Activated CD8-positive, alpha-beta memory T cell treated with anti-CD3 and anti-CD28 coated beads, Interleukin-2, amount 10 ng/mL, durations not matched to agents 7 days and 5 days (primary cell): Measurements from ENCODE around the gene ANAPC2. TPM values are rescaled to one million over a fixed set of nuclear protein-coding genes. Genes with fewer than 3 reads are reported as not detected.

Source experiments
- ATAC-seq: fragments of 150-1000 bp; cut with Tn5 transposase; one replicate; pipeline ENCODE4 v1.10.0; 2021; ENCODE audit warnings: moderate library complexity
- CTCF ChIA-PET: fragments of 350-600 bp; sonication (Branson Sonifier 250); formaldehyde crosslinking; loops from one replicate; lab custom pipeline; 2021; ENCODE audit warnings: antibody characterized with exemption; lab: Charles Lee
- DNase-seq: peaks from one replicate; pipeline ENCODE4 v3.0.0-alpha.2; 2020
- H3K27ac Mint-ChIP-seq: one replicate; pipeline ENCODE4 v1.8.0; 2021; ENCODE audit warnings: mild to moderate bottlenecking, mixed read lengths
- H3K27me3 Mint-ChIP-seq: one replicate; pipeline ENCODE4 v1.8.0; 2021; ENCODE audit warnings: mixed read lengths
- H3K36me3 Mint-ChIP-seq: one replicate; pipeline ENCODE4 v1.8.0; 2021; ENCODE audit warnings: mild to moderate bottlenecking, mixed read lengths
- H3K4me1 Mint-ChIP-seq: one replicate; pipeline ENCODE4 v1.8.0; 2021; ENCODE audit warnings: mixed read lengths
- H3K4me3 Mint-ChIP-seq: one replicate; pipeline ENCODE4 v1.8.0; 2021; ENCODE audit warnings: mild to moderate bottlenecking, moderate library complexity, mixed read lengths
- H3K9me3 Mint-ChIP-seq: one replicate; pipeline ENCODE4 v1.8.0; 2022; ENCODE audit warnings: low read depth, mixed read lengths
- total RNA-seq, 2 experiments: library from RNA; stranded (reverse); gene quantifications; one replicate each; pipeline ENCODE4 v1.2.3, GENCODE V29; 2021

Gene ANAPC2
- total RNA-seq, 2 experiments from 2014 or later, result 59.8 to 69.7 TPM

- ATAC-seq, result no peak
- Mint-ChIP-seq H3K27me3 (no peaks in the 10 kb centered on the region), H3K4me3 (no peak overlapping the region), H3K9me3 (no peaks in the 10 kb centered on the region), H3K27ac (no peak overlapping the region), H3K36me3 (peaks cover 2% of the 10 kb centered on the region), H3K4me1 (no peaks in the 10 kb centered on the region)
- DNase-seq, result no peak
- CTCF ChIA-PET, result no interaction called here
These were observed 27.0 kb upstream of the ANAPC2 start for GRCh38 chr9:137215196-137215986.

- CTCF ChIA-PET, result interaction anchor here (1.1 kb wide), 1 partner anchor 8 kb away, joined by 4 read pairs; the partner anchor contains the start of gene RNF208
- DNase-seq, result no peak
- Mint-ChIP-seq H3K9me3 (no peaks in the 10 kb centered on the region), H3K4me3 (no peak overlapping the region), H3K36me3 (peaks cover 4% of the 10 kb centered on the region), H3K4me1 (no peaks in the 10 kb centered on the region), H3K27me3 (no peaks in the 10 kb centered on the region), H3K27ac (no peak overlapping the region)
- ATAC-seq, result no peak
These were observed 26.3 kb upstream of the ANAPC2 start for GRCh38 chr9:137214620-137215019.

GRCh38 chr9:137213160-137214060 is 25.1 kb upstream of the ANAPC2 start:
- Mint-ChIP-seq H3K4me1 (no peaks in the 10 kb centered on the region), H3K4me3 (no peak overlapping the region), H3K27me3 (no peaks in the 10 kb centered on the region), H3K36me3 (peaks cover 8% of the 10 kb centered on the region), H3K27ac (no peak overlapping the region), H3K9me3 (no peaks in the 10 kb centered on the region)
- ATAC-seq, result no peak
- no peak for DNase-seq
- CTCF ChIA-PET, result interaction anchor here (1.1 kb wide), 1 partner anchor 9 kb away, joined by 4 read pairs; the partner anchor contains the start of gene RNF208

- H3K4me1 Mint-ChIP-seq, result peaks cover 2% of the 10 kb centered on the region
- CTCF ChIA-PET, result interaction anchor here (1.2 to 1.3 kb wide), 2 partner anchors 24 to 35 kb away, joined by 3 read pairs; no protein-coding TSS in a partner anchor
- H3K27me3 Mint-ChIP-seq, result no peaks in the 10 kb centered on the region
- no peak overlapping the region for H3K4me3 Mint-ChIP-seq
- ATAC-seq (no peak), DNase-seq (no peak)
- no peak overlapping the region for H3K27ac Mint-ChIP-seq
- H3K36me3 Mint-ChIP-seq, result peaks cover 9% of the 10 kb centered on the region
- H3K9me3 Mint-ChIP-seq, result no peaks in the 10 kb centered on the region
These were observed 24.2 kb upstream of the ANAPC2 start for GRCh38 chr9:137212520-137212919.

- Mint-ChIP-seq H3K27me3 (no peaks in the 10 kb centered on the region), H3K4me1 (peaks cover 12% of the 10 kb centered on the region), H3K36me3 (peaks cover 14% of the 10 kb centered on the region), H3K9me3 (no peaks in the 10 kb centered on the region), H3K4me3 (no peak overlapping the region), H3K27ac (no peak overlapping the region)
- CTCF ChIA-PET, result interaction anchor here (1.2 to 1.3 kb wide), 2 partner anchors 25 to 34 kb away, joined by 3 read pairs; no protein-coding TSS in a partner anchor
- DNase-seq (no peak), ATAC-seq (no peak)
These were observed 23.2 kb upstream of the ANAPC2 start for GRCh38 chr9:137211532-137211931.

- H3K4me3 Mint-ChIP-seq, result peak overlapping the region; percentile 96
- no peaks in the 10 kb centered on the region for H3K27me3 Mint-ChIP-seq
- H3K9me3 Mint-ChIP-seq, result no peaks in the 10 kb centered on the region
- H3K27ac Mint-ChIP-seq, result peak overlapping the region; percentile 94
- ATAC-seq (no peak), DNase-seq (no peak)
- peaks cover 17% of the 10 kb centered on the region for H3K36me3 Mint-ChIP-seq
- CTCF ChIA-PET, result interaction anchor here (1.0 to 8.1 kb wide), 5 partner anchors 16 to 34 kb away, joined by 4 to 55 read pairs (median 7); partner anchors contain the start of genes ANAPC2, RNF224, SSNA1 and TUBB4B
- H3K4me1 Mint-ChIP-seq, result peaks cover 38% of the 10 kb centered on the region
These were observed 18.2 kb upstream of the ANAPC2 start for GRCh38 chr9:137206602-137207001.

GRCh38 chr9:137205126-137206069 is 17.0 kb upstream of the ANAPC2 start, which contains the start of the genes NDOR1 and TMEM203:
NDOR1 (plus strand) TSS chr9:137205700; CDS start chr9:137205778, 78 bp downstream.
TMEM203 (minus strand) TSS chr9:137205648; CDS start chr9:137205414, 234 bp downstream.
- Mint-ChIP-seq H3K27me3 (no peaks in the 10 kb centered on the region), H3K36me3 (peaks cover 16% of the 10 kb centered on the region), H3K9me3 (no peaks in the 10 kb centered on the region), H3K4me1 (peaks cover 44% of the 10 kb centered on the region), H3K27ac (peak within 1 kb of the TSS; percentile 94), H3K4me3 (peak within 1 kb of the TSS; percentile 96)
- ATAC-seq, result peak; percentile 67
- peak; percentile 96 for DNase-seq
- CTCF ChIA-PET, result interaction anchor here (0.8 to 8.1 kb wide), 10 partner anchors 10 to 78 kb away, joined by 3 to 55 read pairs (median 6); partner anchors contain the start of genes ANAPC2, RNF224, SSNA1 and TUBB4B

- CTCF ChIA-PET, result interaction anchor here (0.8 to 8.1 kb wide), 9 partner anchors 9 to 77 kb away, joined by 3 to 55 read pairs (median 7); partner anchors contain the start of genes ANAPC2, RNF224, SSNA1 and TUBB4B
- Mint-ChIP-seq H3K4me3 (peak overlapping the region; percentile 96), H3K27me3 (no peaks in the 10 kb centered on the region), H3K27ac (peak overlapping the region; percentile 94), H3K36me3 (peaks cover 14% of the 10 kb centered on the region), H3K4me1 (peaks cover 44% of the 10 kb centered on the region), H3K9me3 (no peaks in the 10 kb centered on the region)
- no peak for ATAC-seq
- DNase-seq, result no peak
These were observed 16.4 kb upstream of the ANAPC2 start for GRCh38 chr9:137204731-137205125.

GRCh38 chr9:137202966-137203365 is 14.6 kb upstream of the ANAPC2 start:
- Mint-ChIP-seq H3K4me3 (no peak overlapping the region), H3K27me3 (no peaks in the 10 kb centered on the region), H3K27ac (no peak overlapping the region), H3K36me3 (peaks cover 10% of the 10 kb centered on the region), H3K9me3 (no peaks in the 10 kb centered on the region), H3K4me1 (peaks cover 48% of the 10 kb centered on the region)
- ATAC-seq, result no peak
- CTCF ChIA-PET, result interaction anchor here (1.1 to 8.1 kb wide), 2 partner anchors 14 to 83 kb away, joined by 4 to 55 read pairs; partner anchors contain the start of genes ANAPC2 and SSNA1
- DNase-seq, result no peak

- Mint-ChIP-seq H3K27me3 (no peaks in the 10 kb centered on the region), H3K4me3 (peak overlapping the region; percentile 85), H3K27ac (peak overlapping the region; percentile 83), H3K9me3 (no peaks in the 10 kb centered on the region), H3K4me1 (peaks cover 35% of the 10 kb centered on the region), H3K36me3 (peaks cover 3% of the 10 kb centered on the region)
- no peak for DNase-seq
- CTCF ChIA-PET, result interaction anchor here (0.6 to 8.1 kb wide), 12 partner anchors 9 to 155 kb away, joined by 3 to 55 read pairs (median 4); partner anchors contain the start of genes ANAPC2, RNF208, SSNA1 and TUBB4B
- ATAC-seq, result no peak
These were observed 13.0 kb upstream of the ANAPC2 start for GRCh38 chr9:137201205-137201868.
